Measurements from ENCODE around the gene ZFAND4.
A peak's percentile ranks its signal among the peaks of the same experiment; 100 is the strongest.
"Not testable (repeated sequence)": the region's sequence is repeated elsewhere in the genome, so short reads cannot be mapped to it uniquely, and the experiment has no call there.

ZFAND4 gene

GRCh38 chr10:45672181-45673073 is at the start of gene ZFAND4:
Gene ZFAND4 (minus strand): TSS chr10:45672772. CDS start chr10:45663725, 9,047 bp downstream.
- in situ Hi-C loops (cut with HindIII; ENCODE audit: low sequenced_read_pairs): no loop called here
- peak within 1 kb of the TSS; percentile 89 for H3K4me3 ChIP-seq (ENCODE audit: low read depth, low read length)
- DNase-seq (ENCODE audit: low read depth, low spot score): peak; percentile 97
- TF ChIP-seq, protein P1, sequence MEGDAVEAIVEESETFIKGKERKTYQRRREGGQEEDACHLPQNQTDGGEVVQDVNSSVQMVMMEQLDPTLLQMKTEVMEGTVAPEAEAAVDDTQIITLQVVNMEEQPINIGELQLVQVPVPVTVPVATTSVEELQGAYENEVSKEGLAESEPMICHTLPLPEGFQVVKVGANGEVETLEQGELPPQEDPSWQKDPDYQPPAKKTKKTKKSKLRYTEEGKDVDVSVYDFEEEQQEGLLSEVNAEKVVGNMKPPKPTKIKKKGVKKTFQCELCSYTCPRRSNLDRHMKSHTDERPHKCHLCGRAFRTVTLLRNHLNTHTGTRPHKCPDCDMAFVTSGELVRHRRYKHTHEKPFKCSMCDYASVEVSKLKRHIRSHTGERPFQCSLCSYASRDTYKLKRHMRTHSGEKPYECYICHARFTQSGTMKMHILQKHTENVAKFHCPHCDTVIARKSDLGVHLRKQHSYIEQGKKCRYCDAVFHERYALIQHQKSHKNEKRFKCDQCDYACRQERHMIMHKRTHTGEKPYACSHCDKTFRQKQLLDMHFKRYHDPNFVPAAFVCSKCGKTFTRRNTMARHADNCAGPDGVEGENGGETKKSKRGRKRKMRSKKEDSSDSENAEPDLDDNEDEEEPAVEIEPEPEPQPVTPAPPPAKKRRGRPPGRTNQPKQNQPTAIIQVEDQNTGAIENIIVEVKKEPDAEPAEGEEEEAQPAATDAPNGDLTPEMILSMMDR (IDR thresholded peaks at IDR 0.05; ENCODE audit: low read depth, low read length): peak; percentile 44

- H3K4me3 ChIP-seq (ENCODE audit: low read depth, low read length); in situ Hi-C loops (cut with HindIII; ENCODE audit: low sequenced_read_pairs); DNase-seq (ENCODE audit: low read depth, low spot score): not testable (repeated sequence)
These were observed 48.9 kb upstream of the ZFAND4 start for GRCh38 chr10:45721503-45721902.

- H3K4me3 ChIP-seq (ENCODE audit: low read depth, low read length); in situ Hi-C loops (cut with HindIII; ENCODE audit: low sequenced_read_pairs); DNase-seq (ENCODE audit: low read depth, low spot score): not testable (repeated sequence)
These were observed 45.1 kb upstream of the ZFAND4 start for GRCh38 chr10:45717642-45718041.

DNA sequence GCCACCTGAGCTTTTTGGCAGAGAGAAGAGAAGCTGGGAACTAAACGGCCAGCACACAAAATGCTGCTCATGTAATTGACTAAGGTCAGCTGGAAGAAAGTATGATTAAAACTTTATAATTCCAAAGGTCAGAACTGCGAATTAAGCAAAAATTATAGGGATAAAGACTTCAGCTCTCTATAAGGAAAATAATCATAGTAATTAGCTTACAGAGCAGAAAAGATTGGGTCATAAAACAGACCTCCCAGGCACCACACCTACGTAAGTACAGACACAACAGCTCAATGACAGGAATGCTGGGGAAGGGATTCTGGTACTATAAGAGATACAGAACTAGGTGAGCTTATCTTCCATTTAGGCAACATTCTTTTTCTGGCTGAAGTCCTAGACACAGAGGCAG is 44.5 kb upstream of the ZFAND4 start:
- in situ Hi-C loops (cut with HindIII; ENCODE audit: low sequenced_read_pairs); DNase-seq (ENCODE audit: low read depth, low spot score); H3K4me3 ChIP-seq (ENCODE audit: low read depth, low read length): not testable (repeated sequence)

- DNase-seq (ENCODE audit: low read depth, low spot score); H3K4me3 ChIP-seq (ENCODE audit: low read depth, low read length); in situ Hi-C loops (cut with HindIII; ENCODE audit: low sequenced_read_pairs): not testable (repeated sequence)
These were observed 38.7 kb upstream of the ZFAND4 start for GRCh38 chr10:45711223-45711622.

GRCh38 chr10:45710200-45710796 is 37.7 kb upstream of the ZFAND4 start:
- in situ Hi-C loops (cut with HindIII; ENCODE audit: low sequenced_read_pairs); H3K4me3 ChIP-seq (ENCODE audit: low read depth, low read length): not testable (repeated sequence)
- peak; percentile 25 for DNase-seq (ENCODE audit: low read depth, low spot score)

GRCh38 chr10:45678467-45678866 is 5.9 kb upstream of the ZFAND4 start:
- H3K4me3 ChIP-seq (ENCODE audit: low read depth, low read length); DNase-seq (ENCODE audit: low read depth, low spot score); in situ Hi-C loops (cut with HindIII; ENCODE audit: low sequenced_read_pairs): not testable (repeated sequence)

GRCh38 chr10:45675388-45675787 is 2.8 kb upstream of the ZFAND4 start:
- TF ChIP-seq, protein P1 (IDR thresholded peaks at IDR 0.05; ENCODE audit: low read depth, low read length): no peak
- no peak for DNase-seq (ENCODE audit: low read depth, low spot score)
- no peak overlapping the region for H3K4me3 ChIP-seq (ENCODE audit: low read depth, low read length)
- in situ Hi-C loops (cut with HindIII; ENCODE audit: low sequenced_read_pairs): no loop called here

DNA sequence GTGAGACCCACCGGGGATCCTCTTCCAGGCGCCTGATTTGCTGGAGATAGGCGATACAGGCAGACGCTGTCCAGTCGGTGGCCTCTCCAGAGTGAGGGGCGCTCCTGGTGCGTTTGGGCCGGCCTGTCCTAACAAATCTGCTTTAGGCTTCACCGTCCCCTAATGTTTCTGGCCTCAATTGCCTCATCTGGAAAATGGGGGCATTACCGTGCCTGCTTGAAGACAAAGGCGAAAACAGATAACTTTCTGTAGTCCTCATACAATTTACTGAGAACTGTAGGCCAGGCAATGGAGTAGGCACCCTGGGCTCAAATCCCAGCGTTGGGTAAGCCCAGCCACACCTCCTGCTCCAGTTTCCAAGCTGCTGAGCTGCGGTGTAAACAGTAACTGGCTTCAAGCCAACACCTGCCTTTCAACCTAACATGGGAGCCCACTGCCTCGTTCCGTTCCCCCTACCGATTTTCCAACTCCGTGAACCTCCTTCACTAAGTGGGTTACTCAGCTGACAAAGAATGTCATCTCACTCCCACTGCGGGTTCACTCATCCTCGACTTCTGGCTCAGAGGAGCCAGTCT is 589 bp upstream of the ZFAND4 start:
- H3K4me3 ChIP-seq (ENCODE audit: low read depth, low read length): peak overlapping the region; percentile 89
- in situ Hi-C loops (cut with HindIII; ENCODE audit: low sequenced_read_pairs): no loop called here
- TF ChIP-seq, protein P1 (IDR thresholded peaks at IDR 0.05; ENCODE audit: low read depth, low read length): no peak
- no peak for DNase-seq (ENCODE audit: low read depth, low spot score)

DNA sequence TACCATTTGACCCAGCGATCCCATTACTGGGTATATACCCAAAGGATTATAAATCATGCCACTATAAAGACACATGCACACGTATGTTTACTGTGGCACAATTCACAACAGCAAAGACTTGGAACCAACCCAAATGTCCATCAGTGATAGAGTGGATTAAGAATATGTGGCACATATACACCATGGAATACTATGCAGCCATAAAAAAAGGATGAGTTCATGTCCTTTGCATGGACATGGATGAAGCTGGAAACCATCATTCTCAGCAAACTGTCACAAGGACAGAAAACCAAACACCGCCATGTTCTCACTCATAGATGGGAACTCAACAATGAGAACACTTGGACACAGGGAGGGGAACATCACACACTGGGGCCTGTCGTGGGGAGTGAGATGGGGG is 1.3 kb downstream of the ZFAND4 start:
- peak overlapping the region; percentile 89 for H3K4me3 ChIP-seq (ENCODE audit: low read depth, low read length)

DNA sequence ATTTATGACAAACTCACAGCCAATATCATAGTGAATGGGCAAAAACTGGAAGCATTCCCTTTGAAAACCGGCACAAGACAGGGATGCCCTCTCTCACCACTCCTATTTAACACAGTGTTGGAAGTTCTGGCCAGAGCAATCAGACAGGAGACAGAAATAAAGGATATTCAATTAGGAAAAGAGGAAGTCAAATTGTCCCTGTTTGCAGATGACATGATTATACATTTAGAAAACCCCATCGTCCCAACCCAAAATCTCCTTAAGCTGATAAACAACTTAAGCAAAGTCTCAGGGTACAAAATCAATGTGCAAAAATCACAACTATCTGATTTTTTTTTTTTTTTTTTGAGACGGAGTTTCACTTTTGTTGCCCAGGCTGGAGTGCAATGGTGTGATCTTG is 2.7 kb downstream of the ZFAND4 start:
- in situ Hi-C loops (cut with HindIII; ENCODE audit: low sequenced_read_pairs); DNase-seq (ENCODE audit: low read depth, low spot score); H3K4me3 ChIP-seq (ENCODE audit: low read depth, low read length): not testable (repeated sequence)

More for the DNA sequence above, 1.3 kb downstream of the ZFAND4 start:
- in situ Hi-C loops (cut with HindIII; ENCODE audit: low sequenced_read_pairs); DNase-seq (ENCODE audit: low read depth, low spot score): not testable (repeated sequence)

Data from astrocyte of the spinal cord (primary cell).